HG02970 (cell line): ENCODE data around the gene XRCC4.

Experiments used
- ATAC-seq: cut with Tn5 transposase; IDR thresholded peaks from one replicate; pipeline ENCODE4 v1.9.1; 2021; ENCODE audit warnings: mild to moderate bottlenecking, moderate library complexity, moderate number of reproducible peaks; ENCODE audit not compliant: unreplicated experiment, low FRiP score

XRCC4 gene

GRCh38 chr5:83069096-83069799 lies 8.1 kb upstream of the XRCC4 start:
- no peak for ATAC-seq

GRCh38 chr5:83071286-83072051 lies 5.9 kb upstream of the XRCC4 start:
- no peak for ATAC-seq

- no peak for ATAC-seq
Measured at GRCh38 chr5:83072966-83073365, 4.4 kb upstream of the XRCC4 start.

- ATAC-seq: peak; percentile 5
Measured at GRCh38 chr5:83077662-83078261, 415 bp downstream of the XRCC4 start.

- no peak for ATAC-seq
Measured at GRCh38 chr5:83082750-83083149, 5.4 kb downstream of the XRCC4 start.

GRCh38 chr5:83084336-83084735 lies 7.0 kb downstream of the XRCC4 start:
- no peak for ATAC-seq

- no peak for ATAC-seq
Measured at GRCh38 chr5:83085106-83085505, 7.8 kb downstream of the XRCC4 start.

GRCh38 chr5:83090169-83090568 lies 12.8 kb downstream of the XRCC4 start:
- no peak for ATAC-seq

GRCh38 chr5:83092619-83093018 lies 15.3 kb downstream of the XRCC4 start:
- ATAC-seq: no peak

- no peak for ATAC-seq
Measured at GRCh38 chr5:83093692-83094091, 16.3 kb downstream of the XRCC4 start.

GRCh38 chr5:83095163-83095956 lies 18.0 kb downstream of the XRCC4 start:
- no peak for ATAC-seq

- ATAC-seq: no peak
Measured at GRCh38 chr5:83095957-83096539, 18.7 kb downstream of the XRCC4 start.

GRCh38 chr5:83096660-83097339 lies 19.5 kb downstream of the XRCC4 start:
- ATAC-seq: no peak

GRCh38 chr5:83097689-83098231 lies 20.4 kb downstream of the XRCC4 start:
- ATAC-seq: no peak

- no peak for ATAC-seq
Measured at GRCh38 chr5:83099001-83099400, 21.7 kb downstream of the XRCC4 start.

GRCh38 chr5:83099445-83099844 lies 22.1 kb downstream of the XRCC4 start:
- no peak for ATAC-seq

GRCh38 chr5:83101514-83101913 lies 24.2 kb downstream of the XRCC4 start:
- no peak for ATAC-seq

GRCh38 chr5:83102364-83102980 lies 25.1 kb downstream of the XRCC4 start:
- no peak for ATAC-seq

- no peak for ATAC-seq
Measured at GRCh38 chr5:83104021-83104420, 26.7 kb downstream of the XRCC4 start.
